GM12878 (cell line): Measurements from ENCODE around the gene S100A16. TPM values are rescaled to one million over a fixed set of nuclear protein-coding genes. Genes with fewer than 3 reads are reported as not detected.
"Not testable (repeated sequence)": the region's sequence is repeated elsewhere in the genome, so short reads cannot be mapped to it uniquely, and the experiment has no call there.

Source experiments
- ATAC-seq: fragments of 200-7000 bp; cut with Tn5 transposase; 3 replicates; pipeline ENCODE4 v1.9.1; 2020; ENCODE audit warnings: mild to moderate bottlenecking, moderate library complexity
- BruUV-seq: library from RNA; stranded (reverse); fragments of 400-500 nt; replicated peaks from 2 replicates; lab custom pipeline; 2021; lab: Mats Ljungman, UMichigan
- CTCF ChIA-PET: fragments of 300-600 bp; sonication (Branson Sonifier 250); formaldehyde crosslinking; extraction: SDS; loops from one replicate; lab custom pipeline; 2021; ENCODE audit warnings: inconsistent platforms; lab: Yijun Ruan, JAX
- POLR2A ChIA-PET: fragments of 350-600 bp; formaldehyde crosslinking; extraction: SDS; loops from one replicate; lab custom pipeline; 2021; ENCODE audit warnings: inconsistent platforms; lab: Charles Lee
- RAD21 ChIA-PET: fragments of 300-600 bp; sonication (Branson Sonifier 250); formaldehyde crosslinking; loops from one replicate; lab custom pipeline; 2023; ENCODE audit warnings: antibody characterized with exemption; ENCODE audit not compliant: unreplicated experiment; lab: Charles Lee
- SMC1A ChIA-PET: fragments of 300-600 bp; sonication (Branson Sonifier 250); formaldehyde crosslinking; loops from one replicate; lab custom pipeline; 2023; ENCODE audit not compliant: unreplicated experiment, uncharacterized antibody; lab: Charles Lee
- DNase-seq: peaks from one replicate; pipeline ENCODE4 v3.0.0-alpha.2; 2011; ENCODE audit warnings: low read depth, low spot score
- FAIRE-seq: peaks from 3 replicates; lab custom pipeline; 2011; peaks lifted over from hg19 to GRCh38; lab: Jason Lieb, UNC
- H2AFZ ChIP-seq: 2 replicates; pipeline ENCODE4 v1.6.0; 2011; ENCODE audit warnings: low read depth, low read length, control low read depth; ENCODE audit not compliant: control insufficient read depth
- H3K27ac ChIP-seq: 2 replicates; pipeline ENCODE4 v1.5.1; 2011; ENCODE audit warnings: control low read depth; ENCODE audit not compliant: control insufficient read depth, insufficient read depth
- H3K27me3 ChIP-seq, 2 experiments: replicated peaks in 1 of 2; 2 replicates each; pipeline versions ENCODE4 v1.6.0 to v1.6.1; 2011; ENCODE audit warnings: low read length in 1 of 2; ENCODE audit not compliant: control insufficient read depth in 2 of 2, insufficient read depth in 2 of 2
- H3K36me3 ChIP-seq, 2 experiments: 2 replicates each; pipeline ENCODE4 v1.5.1; 2011; ENCODE audit warnings: low read length in 1 of 2; ENCODE audit not compliant: control insufficient read depth in 2 of 2, insufficient read depth in 2 of 2
- H3K4me1 ChIP-seq: 2 replicates; pipeline ENCODE4 v1.6.1; 2011; ENCODE audit warnings: mild to moderate bottlenecking, low read length, moderate library complexity, mixed read lengths; ENCODE audit not compliant: control insufficient read depth, insufficient read depth
- H3K4me2 ChIP-seq: 2 replicates; pipeline ENCODE4 v1.6.0; 2011; ENCODE audit warnings: control low read depth; ENCODE audit not compliant: control insufficient read depth, insufficient read depth
- H3K4me3 ChIP-seq: fragments of 200-600 bp; sonication (generic); 2 replicates; pipeline ENCODE4 v1.5.1; 2016
- H3K79me2 ChIP-seq: 2 replicates; pipeline ENCODE4 v1.6.0; 2011; ENCODE audit warnings: low read length; ENCODE audit not compliant: control insufficient read depth, insufficient read depth
- H3K9ac ChIP-seq: 2 replicates; pipeline ENCODE4 v1.8.0; 2011; ENCODE audit warnings: low read length, control low read depth, mixed read lengths; ENCODE audit not compliant: control insufficient read depth, insufficient read depth
- H3K9me3 ChIP-seq: replicated peaks from 3 replicates; pipeline ENCODE4 v1.5.1; 2011; ENCODE audit warnings: mild to moderate bottlenecking, low read length; ENCODE audit not compliant: control insufficient read depth, insufficient read depth
- H4K20me1 ChIP-seq: 2 replicates; pipeline ENCODE4 v1.6.0; 2011; ENCODE audit not compliant: control insufficient read depth, insufficient read depth
- IKZF1 ChIP-seq: fragments of 450-650 bp; conservative IDR thresholded peaks from 2 replicates; pipeline ENCODE4 v1.6.1; 2017; ENCODE audit warnings: antibody characterized with exemption, mild to moderate bottlenecking
- POLR2A ChIP-seq: IDR thresholded peaks from 2 replicates; pipeline ENCODE4 v1.6.1; 2011; ENCODE audit warnings: low read depth, mild to moderate bottlenecking, low read length
- WGBS: methylation state at CpG from one replicate; pipeline ENCODE4 v1.1.6; 2016; ENCODE audit warnings: low lambda C conversion rate; ENCODE audit not compliant: insufficient replicate concordance, insufficient coverage; ENCODE audit errors: missing lambda C conversion rate; 5-methylcytosine and 5-hydroxymethylcytosine counted together
- in situ Hi-C: fragments of 300-500 bp; cut with MboI; formaldehyde crosslinking; loops from 9 replicates; pipeline ENCODE4 v1.14.3; 2018; ENCODE audit warnings: mixed read lengths
- intact Hi-C: fragments of 100-400 bp; cut with micrococcal nuclease; formaldehyde crosslinking; loops from one replicate; pipeline ENCODE4 v1.14.2; 2022; ENCODE audit not compliant: unreplicated experiment
- polyA plus RNA-seq, 11 experiments: library from polyadenylated mRNA; depleted of rRNA in 4 of 11; unstranded in 6 of 11; stranded (reverse) in 5 of 11; fragments of >200 nt; fragmentation: Nextera tagmentation in 4 of 11; fragmentation: Illumina TruSeq in 1 of 11; extraction: Ambion mirVana in 4 of 11; extraction: Trizol in 1 of 11; gene quantifications; 1 replicate in 1 of 11; 2 replicates in 10 of 11; pipeline versions ENCODE4 v1.2.1 to v1.2.3, GENCODE V29; 2011 to 2016; ENCODE audit warnings: inconsistent platforms in 2 of 11, missing spikeins in 2 of 11, low read depth in 1 of 11
- total RNA-seq, 4 experiments: library from RNA; depleted of rRNA in 3 of 4; stranded (reverse); fragments of >200 nt in 3 of 4; fragmentation: Illumina TruSeq in 1 of 4; extraction: Trizol in 1 of 4; gene quantifications; 2 replicates each; pipeline versions ENCODE4 v1.2.1 to v1.2.3, GENCODE V29; 2013 to 2021

The S100A16 gene
- total and polyA plus RNA-seq, 10 of the 15 experiments (the other 5 are each of a cell fraction or from before 2014, with no cell fraction given): 0.14 to 0.51 (median 0.25) TPM; not detected in 6

GRCh38 chr1:153640861-153641260 is 27.9 kb upstream of the S100A16 start:
- no TSS peak for BruUV-seq
- no peak overlapping the region for H3K4me3 ChIP-seq
- RAD21 ChIA-PET: no interaction called here

GRCh38 chr1:153640213-153640612 is 27.3 kb upstream of the S100A16 start:
- RAD21 ChIA-PET, H3K4me2 ChIP-seq, H3K4me3 ChIP-seq, H3K27ac ChIP-seq, BruUV-seq, ATAC-seq, H3K9ac ChIP-seq, H3K27me3 ChIP-seq, in situ Hi-C loops, FAIRE-seq, H2AFZ ChIP-seq, H4K20me1 ChIP-seq, DNase-seq, H3K4me1 ChIP-seq, intact Hi-C loops, H3K9me3 ChIP-seq: not testable (repeated sequence)
- Histone ChIP-seq H3K79me2 (peaks cover 21% of the 10 kb centered on the region), H3K36me3 (peaks cover 8 to 60% of the 10 kb centered on the region in 2 experiments)
- CTCF ChIA-PET: interaction anchor here (1.0 to 1.3 kb wide), 3 partner anchors 61 to 129 kb away, joined by 3 to 4 read pairs (median 3); no protein-coding TSS in a partner anchor
- 100% methylated on average over 5 of the region's 5 CpGs for WGBS
- POLR2A ChIA-PET: interaction anchor here (0.5 kb wide), 2 partner anchors 16 to 75 kb away, joined by 3 to 4 read pairs; no protein-coding TSS in a partner anchor
- SMC1A ChIA-PET: interaction anchor here (0.8 kb wide), 1 partner anchor 47 kb away, joined by 3 read pairs; no protein-coding TSS in a partner anchor

More at GRCh38 chr1:153640861-153641260, 27.9 kb upstream of the S100A16 start:
- 82% methylated on average over 6 of the region's 6 CpGs for WGBS
- Histone ChIP-seq H3K9ac (no peak overlapping the region), H3K27me3 (no peaks in the 10 kb centered on the region), H3K9me3 (no peaks in the 10 kb centered on the region), H3K4me2 (no peak overlapping the region), H3K79me2 (peaks cover 14% of the 10 kb centered on the region), H3K36me3 (peaks cover 11 to 62% of the 10 kb centered on the region in 2 experiments), H3K27ac (no peak overlapping the region), H4K20me1 (no peaks in the 10 kb centered on the region), H3K4me1 (no peaks in the 10 kb centered on the region), H2AFZ (no peak overlapping the region)
- no peak for ATAC-seq
- no peak for DNase-seq
- TF ChIP-seq POLR2A: 0 out of 2 replicates have a peak, but pooled peaks have one; percentile 33
- TF ChIP-seq IKZF1: no peak
- in situ Hi-C loops (no loop called here), intact Hi-C loops (no loop called here)
- POLR2A ChIA-PET: no interaction called here
- SMC1A ChIA-PET: interaction anchor here (1.6 kb wide), 1 partner anchor 13 kb away, joined by 3 read pairs; no protein-coding TSS in a partner anchor
- FAIRE-seq: no peak
- CTCF ChIA-PET: interaction anchor here (3.8 kb wide), 1 partner anchor 68 kb away, joined by 20 read pairs; no protein-coding TSS in a partner anchor
